22Rv1 (cell line): ENCODE measurements around the gene DIPK1B.

Experiments
- CTCF ChIP-seq: fragments of 450-650 bp; IDR thresholded peaks from 2 replicates; pipeline ENCODE4 v1.5.1; 2017; ENCODE audit warnings: mild to moderate bottlenecking
- ZFX ChIP-seq: fragments of 450-650 bp; IDR thresholded peaks from 2 replicates; pipeline ENCODE4 v1.6.1; 2017; ENCODE audit warnings: antibody characterized with exemption, borderline replicate concordance

GRCh38 chr9:136676297-136676794, 36.0 kb upstream of the DIPK1B start:
- no peak for TF ChIP-seq CTCF
- no peak for TF ChIP-seq ZFX
